K562 (cell line): Measurements from ENCODE around the gene PSMD13. TPM values are rescaled to one million over a fixed set of nuclear protein-coding genes. Genes with fewer than 3 reads are reported as not detected.

Source experiments
- ATAC-seq: fragments of 200-7000 bp; cut with Tn5 transposase; 3 replicates; pipeline ENCODE4 v1.9.1; 2020; ENCODE audit warnings: moderate library complexity
- Bru-seq: library from RNA; stranded (reverse); fragments of 400-500 nt; gene quantifications from one replicate; lab custom pipeline; 2021; lab: Mats Ljungman, UMichigan
- BruChase-seq, 2 experiments: library from RNA; stranded (reverse); fragments of 400-500 nt; gene quantifications; one replicate each; lab custom pipeline; 2021; lab: Mats Ljungman, UMichigan
- BruUV-seq: library from RNA; stranded (reverse); fragments of 400-500 nt; replicated peaks from 2 replicates; lab custom pipeline; 2021; lab: Mats Ljungman, UMichigan
- CTCF ChIA-PET: fragments of 300-600 bp; formaldehyde crosslinking; extraction: SDS; loops from one replicate; lab custom pipeline; 2021; ENCODE audit warnings: low intra/inter-chr PET ratio; lab: Yijun Ruan, JAX
- POLR2A ChIA-PET: fragments of 300-600, 350-650 bp; sonication (Branson Sonifier 250); formaldehyde crosslinking; extraction: SDS; loops from one replicate; lab custom pipeline; 2021; ENCODE audit warnings: antibody characterized with exemption, inconsistent platforms; lab: Yijun Ruan, JAX
- DNase-seq, 4 experiments: peaks; one replicate each; pipeline versions ENCODE4 v3.0.0 to v3.0.0-alpha.2; 2011 to 2018; ENCODE audit warnings: low spot score in 3 of 4, mixed read lengths in 3 of 4; ENCODE audit errors: extremely low read depth in 1 of 4
- FAIRE-seq: peaks from 2 replicates; lab custom pipeline; 2011; peaks lifted over from hg19 to GRCh38; lab: Jason Lieb, UNC
- H2AFZ ChIP-seq: 2 replicates; pipeline ENCODE4 v1.6.0; 2011; ENCODE audit warnings: low read depth, low read length, control low read depth, inconsistent platforms
- H3K27ac ChIP-seq: fragments of 200-600 bp; 3 replicates; pipeline ENCODE4 v1.8.0; 2011; ENCODE audit warnings: low read depth, mild to moderate bottlenecking, control low read depth, inconsistent platforms, low read length, moderate library complexity, mixed read lengths; ENCODE audit errors: extremely low read depth
- H3K27me3 ChIP-seq, 2 experiments: fragments of 300-600 bp in 1 of 2; 2 replicates in 1 of 2; 3 replicates in 1 of 2; pipeline versions ENCODE4 v1.6.0 to v1.8.0; 2011; ENCODE audit warnings: inconsistent platforms in 2 of 2, low read length in 2 of 2, mild to moderate bottlenecking in 1 of 2, mixed read lengths in 1 of 2, moderate library complexity in 1 of 2; ENCODE audit not compliant: control insufficient read depth in 2 of 2, insufficient read depth in 2 of 2
- H3K36me3 ChIP-seq: fragments of 300-600 bp; 3 replicates; pipeline ENCODE4 v1.8.0; 2011; ENCODE audit warnings: mild to moderate bottlenecking, low read length, inconsistent platforms; ENCODE audit not compliant: control insufficient read depth, insufficient read depth
- H3K4me1 ChIP-seq, 2 experiments: fragments of 200-600 bp in 1 of 2; replicated peaks in 1 of 2; 2 replicates in 1 of 2; 3 replicates in 1 of 2; pipeline versions ENCODE4 v1.5.1 to v1.8.0; 2011; ENCODE audit warnings: inconsistent platforms in 2 of 2, low read length in 2 of 2, mild to moderate bottlenecking in 1 of 2, mixed read lengths in 1 of 2, moderate library complexity in 1 of 2; ENCODE audit not compliant: control insufficient read depth in 2 of 2, insufficient read depth in 2 of 2
- H3K4me2 ChIP-seq: 2 replicates; pipeline ENCODE4 v1.6.1; 2011; ENCODE audit warnings: low read length, control low read depth, inconsistent platforms, mixed read lengths; ENCODE audit not compliant: insufficient read depth
- H3K4me3 ChIP-seq: fragments of 200-600 bp; sonication (generic), shearing (Covaris generic); 2 replicates; pipeline ENCODE4 v1.5.1; 2016; ENCODE audit warnings: control low read depth, inconsistent platforms
- H3K79me2 ChIP-seq: fragments of 200-600 bp; 3 replicates; pipeline ENCODE4 v1.8.0; 2011; ENCODE audit warnings: low read length, inconsistent platforms; ENCODE audit not compliant: control insufficient read depth, insufficient read depth
- H3K9ac ChIP-seq, 2 experiments: 2 replicates each; pipeline versions ENCODE4 v1.6.0 to v1.6.1; 2011; ENCODE audit warnings: low read depth in 2 of 2, low read length in 2 of 2, control low read depth in 1 of 2, inconsistent platforms in 1 of 2, mild to moderate bottlenecking in 1 of 2, mixed read lengths in 1 of 2; ENCODE audit not compliant: insufficient read depth in 1 of 2
- H3K9me1 ChIP-seq: one replicate; pipeline ENCODE4 v1.6.0; 2011; ENCODE audit warnings: inconsistent platforms, mild to moderate bottlenecking, low read length, moderate library complexity; ENCODE audit not compliant: control insufficient read depth, insufficient read depth
- H3K9me3 ChIP-seq: replicated peaks from 2 replicates; pipeline ENCODE4 v1.5.1; 2011; ENCODE audit warnings: low read depth, low read length, inconsistent platforms; ENCODE audit not compliant: control insufficient read depth, insufficient read depth
- H4K20me1 ChIP-seq: replicated peaks from 2 replicates; pipeline ENCODE4 v1.6.1; 2011; ENCODE audit warnings: low read length, inconsistent platforms, mixed read lengths; ENCODE audit not compliant: control insufficient read depth, insufficient read depth
- ARHGAP35 ChIP-seq: fragments of 450-650 bp; IDR thresholded peaks from 2 replicates; pipeline ENCODE4 v1.6.1; 2018; ENCODE audit not compliant: partially characterized antibody
- BRD4 ChIP-seq: fragments of 200-600 bp; sonication (generic); IDR thresholded peaks from 2 replicates; pipeline ENCODE4 v1.6.1; 2017; ENCODE audit warnings: inconsistent platforms
- ILK ChIP-seq: fragments of 450-650 bp; IDR thresholded peaks from 2 replicates; pipeline ENCODE4 v1.6.1; 2016; ENCODE audit warnings: missing genetic modification characterization, low read depth, mild to moderate bottlenecking, missing compliant biosample characterization, moderate library complexity, borderline replicate concordance
- NCOA4 ChIP-seq: fragments of 450-650 bp; IDR thresholded peaks from 2 replicates; pipeline ENCODE4 v1.6.1; 2018; ENCODE audit warnings: mild to moderate bottlenecking; ENCODE audit not compliant: partially characterized antibody
- NCOR1 ChIP-seq: fragments of 450-650 bp; IDR thresholded peaks from 2 replicates; pipeline ENCODE4 v1.6.1; 2016; ENCODE audit warnings: mild to moderate bottlenecking, moderate library complexity
- OTX1 ChIP-seq: fragments of 450-650 bp; formaldehyde crosslinking; IDR thresholded peaks from 2 replicates; pipeline ENCODE4 v1.4.0; 2022; ENCODE audit warnings: mild to moderate bottlenecking
- RNF2 ChIP-seq: sonication (generic); IDR thresholded peaks from 2 replicates; pipeline ENCODE4 v1.6.1; 2016
- SP2 ChIP-seq: IDR thresholded peaks from 2 replicates; pipeline ENCODE4 v1.6.1; 2011; ENCODE audit warnings: mild to moderate bottlenecking, low read depth, low read length, moderate library complexity; ENCODE audit not compliant: poor library complexity, severe bottlenecking; ENCODE audit errors: extremely low read depth
- TSC22D4 ChIP-seq: fragments of 450-650 bp; IDR thresholded peaks from 2 replicates; pipeline ENCODE4 v1.6.1; 2016; ENCODE audit warnings: missing genetic modification characterization, missing biosample characterization, control low read depth
- ZNF232 ChIP-seq: sonication (generic); formaldehyde crosslinking; IDR thresholded peaks from 2 replicates; pipeline ENCODE4 v1.8.0; 2022; ENCODE audit warnings: mild to moderate bottlenecking, missing genetic modification reagents
- ZNF3 ChIP-seq: fragments of 250-450 bp; sonication (Bioruptor Pico); IDR thresholded peaks from 2 replicates; pipeline ENCODE4 v1.5.0; 2021; ENCODE audit warnings: mild to moderate bottlenecking, moderate library complexity
- ZNF431 ChIP-seq: sonication (generic); formaldehyde crosslinking; IDR thresholded peaks from 2 replicates; pipeline ENCODE4 v1.8.0; 2022; ENCODE audit warnings: mild to moderate bottlenecking, missing genetic modification reagents
- WGBS: fragments of 100-300 bp; shearing (Covaris generic); methylation state at CpG from one replicate; pipeline ENCODE4 v1.1.6; 2016; ENCODE audit warnings: low coverage, mixed read lengths; ENCODE audit not compliant: insufficient coverage; ENCODE audit errors: missing lambda C conversion rate; 5-methylcytosine and 5-hydroxymethylcytosine counted together
- in situ Hi-C: fragments of 300-500 bp; cut with MboI; formaldehyde crosslinking; loops from 4 replicates; pipeline ENCODE4 v1.15.0; 2018; ENCODE audit warnings: inconsistent platforms, mixed read lengths
- intact Hi-C: fragments of 100-400 bp; cut with micrococcal nuclease; formaldehyde crosslinking; loops from 2 replicates; pipeline ENCODE4 v1.14.2; 2022
- long read RNA-seq, 3 experiments: library from polyadenylated mRNA in 2 of 3; library from RNA in 1 of 3; unstranded in 2 of 3; stranded (forward) in 1 of 3; transcript quantifications; one replicate each; pipeline ENCODE4 v2.0.0, GENCODE V29; 2019 to 2022
- polyA minus RNA-seq, 3 experiments: library from RNA; depleted of rRNA, polyadenylated mRNA; stranded (reverse); fragments of >200 nt; gene quantifications; 2 replicates each; pipeline ENCODE4 v1.2.3, GENCODE V29; 2011
- polyA plus RNA-seq, 8 experiments: library from polyadenylated mRNA; depleted of rRNA in 4 of 8; stranded (reverse) in 5 of 8; unstranded in 3 of 8; fragments of >200 nt; fragmentation: Nextera tagmentation in 2 of 8; fragmentation: Illumina TruSeq in 1 of 8; extraction: Ambion mirVana in 2 of 8; extraction: Trizol in 1 of 8; gene quantifications; 2 replicates each; pipeline versions ENCODE4 v1.2.1 to v1.2.3, GENCODE V29; 2011 to 2014; ENCODE audit warnings: inconsistent platforms in 1 of 8, missing spikeins in 1 of 8
- total RNA-seq, 7 experiments: library from RNA; depleted of rRNA in 6 of 7; stranded (reverse); fragments of >200 nt in 6 of 7; fragmentation: Illumina TruSeq in 2 of 7; extraction: Trizol in 2 of 7; gene quantifications; 2 replicates each; pipeline versions ENCODE4 v1.2.1 to v1.2.3, GENCODE V29; 2011 to 2021; ENCODE audit warnings: low replicate concordance in 1 of 7
- TF ChIP-seq, protein P1 (sequence below): fragments of 250-450 bp; sonication (Bioruptor Pico); IDR thresholded peaks from 2 replicates; pipeline ENCODE4 v1.4.0; 2020; ENCODE audit warnings: mild to moderate bottlenecking

The PSMD13 gene
- 209 and 273 TPM in 2 replicates for total RNA-seq (2011; cell fraction: chromatin; rRNA removed; ENCODE audit: low replicate concordance)
- total RNA-seq (2011; cell fraction: nucleolus; rRNA removed) = 153 and 159 TPM in 2 replicates
- 172 and 176 TPM in 2 replicates for total RNA-seq (2011; cell fraction: nucleoplasm; rRNA removed)
- total RNA-seq (2014; rRNA removed) (279 and 309 TPM in 2 replicates), total RNA-seq (2014; rRNA removed; fragmentation: Illumina TruSeq; extraction: Trizol) (199 and 209 TPM in 2 replicates), total RNA-seq (2015; rRNA removed; fragmentation: Illumina TruSeq; extraction: Trizol) (176 and 185 TPM in 2 replicates), total RNA-seq (2021) (236 and 254 TPM in 2 replicates), polyA plus RNA-seq (2011; rRNA removed) (225 and 267 TPM in 2 replicates), polyA plus RNA-seq (2014; fragmentation: Illumina TruSeq; extraction: Trizol) (225 and 237 TPM in 2 replicates), polyA plus RNA-seq (2014; fragmentation: Nextera tagmentation; extraction: Ambion mirVana) (100 to 1,000 TPM; 370 to 383 TPM), polyA plus RNA-seq (2014; rRNA removed) (292 and 304 TPM in 2 replicates), polyA minus RNA-seq (2011; rRNA and poly(A)+ RNA removed) (144 and 174 TPM in 2 replicates), Bru-seq, nascent RNA (percentile 93 among the genes with signal in this experiment), BruChase-seq, experiment 1, labeled RNA remaining after a 2-hour chase (percentile 96 among the genes with signal in this experiment), BruChase-seq, experiment 2, labeled RNA remaining after a 6-hour chase (percentile 97 among the genes with signal in this experiment)
- 208 and 225 TPM in 2 replicates for polyA plus RNA-seq (2011; cell fraction: cytosol; rRNA removed)
- 238 and 252 TPM in 2 replicates for polyA plus RNA-seq (2011; cell fraction: nucleus; rRNA removed)
- 146 and 216 TPM in 2 replicates for polyA plus RNA-seq (2012)
- 61.1 and 89.0 TPM in 2 replicates for polyA minus RNA-seq (2011; cell fraction: cytosol; rRNA and poly(A)+ RNA removed)
- polyA minus RNA-seq (2011; cell fraction: nucleus; rRNA and poly(A)+ RNA removed) = 54.5 and 75.3 TPM in 2 replicates
- long read RNA-seq, experiment 1, transcript PSMD13-202 (12 exons, 1,489 nt) = minor isoform, 7 of 872 reads
- long read RNA-seq, experiment 1, transcript PSMD13-207 (1 exons, 2,200 nt) = minor isoform, 134 of 872 reads
- long read RNA-seq, experiment 1, transcript PSMD13-204 (12 exons, 1,632 nt) = minor isoform, 6 of 872 reads
- long read RNA-seq, experiment 1, transcript PSMD13-212 (13 exons, 1,991 nt) = major isoform, 668 of 872 reads
- long read RNA-seq, experiment 1, partial matches to known transcripts = 18 of 872 reads
- long read RNA-seq, experiment 1, other reads (novel, unspliced or antisense) = 32 of 872 reads
- long read RNA-seq, experiment 2, transcript PSMD13-212 (13 exons, 1,991 nt) = major isoform, 231 of 320 reads
- long read RNA-seq, experiment 2, transcript PSMD13-207 (1 exons, 2,200 nt) = minor isoform, 7 of 320 reads
- long read RNA-seq, experiment 2, transcript PSMD13-210 (2 exons, 507 nt) = minor isoform, 8 of 320 reads
- long read RNA-seq, experiment 2, partial matches to known transcripts = 29 of 320 reads
- long read RNA-seq, experiment 2, other reads (novel, unspliced or antisense) = 39 of 320 reads
- long read RNA-seq, experiment 3, transcript PSMD13-212 (13 exons, 1,991 nt) = major isoform, 488 of 529 reads
- long read RNA-seq, experiment 3, transcript PSMD13-202 (12 exons, 1,489 nt) = minor isoform, 5 of 529 reads
- long read RNA-seq, experiment 3, partial matches to known transcripts = 3 of 529 reads
- long read RNA-seq, experiment 3, other reads (novel, unspliced or antisense) = 26 of 529 reads

DNA sequence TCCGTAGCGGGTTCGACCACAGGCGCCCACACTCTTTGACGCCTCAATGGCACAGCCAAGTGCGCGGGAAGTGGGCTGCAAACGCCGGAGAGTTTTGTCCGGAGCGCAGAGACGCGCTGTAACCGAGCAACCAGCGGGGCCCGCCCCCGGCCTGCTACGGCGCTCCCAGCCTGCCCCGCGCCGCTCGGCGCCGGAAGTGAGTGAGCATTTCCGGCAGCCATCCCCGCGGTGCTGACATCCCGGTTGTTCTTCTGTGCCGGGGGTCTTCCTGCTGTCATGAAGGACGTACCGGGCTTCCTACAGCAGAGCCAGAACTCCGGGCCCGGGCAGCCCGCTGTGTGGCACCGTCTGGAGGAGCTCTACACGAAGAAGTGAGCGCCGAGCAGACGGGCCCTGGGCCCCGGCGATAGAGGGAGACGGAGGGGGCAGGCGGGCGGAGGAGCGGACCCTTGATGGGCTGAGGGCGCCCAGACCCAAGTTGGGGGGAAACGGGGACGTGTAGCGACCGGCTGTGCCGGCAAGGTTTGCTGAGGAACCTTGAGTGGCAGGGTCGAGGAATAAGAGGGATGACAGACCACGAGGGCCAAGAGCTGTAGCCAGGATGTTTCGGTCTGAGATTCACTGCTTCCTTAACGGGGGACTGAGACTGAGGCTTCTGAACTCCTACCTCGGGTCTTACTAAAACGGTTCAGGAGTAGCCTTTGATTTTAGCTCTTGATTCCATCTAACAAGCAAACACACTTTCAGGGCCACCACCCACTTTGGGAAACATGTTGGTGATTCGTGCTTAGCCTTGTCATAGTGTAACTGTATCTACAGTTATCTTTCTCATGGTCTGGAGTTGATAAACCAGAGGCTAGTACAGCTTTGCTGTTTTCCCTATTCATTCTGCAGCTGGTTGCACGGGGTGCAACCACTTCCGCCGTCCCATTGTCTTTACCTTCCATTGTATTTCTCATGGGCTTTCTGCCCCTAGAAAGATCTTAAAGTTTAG lies at the start of gene PSMD13:
PSMD13 (plus strand) TSS at position 203 of the 994 bp plus-strand sequence; CDS start at position 277, 74 bp downstream.
- in situ Hi-C loops (no loop called here), intact Hi-C loops (loop anchor here (2.0 kb wide), 1 partner anchor 30 kb away; the partner anchor contains the start of genes BET1L and RIC8A)
- Histone ChIP-seq H4K20me1 (peaks cover 10% of the 10 kb centered on the region; the same call in 1 of the 2 replicates), H3K79me2 (peaks cover 60% of the 10 kb centered on the region), H3K9ac (peak within 1 kb of the TSS; percentile 94 to 98), H3K9me1 (no peaks in the 10 kb centered on the region), H3K9me3 (no peaks in the 10 kb centered on the region), H3K4me2 (peak within 1 kb of the TSS; percentile 91), H2AFZ (peak within 1 kb of the TSS; percentile 95), H3K27ac (peak within 1 kb of the TSS; percentile 99), H3K4me1 (peaks cover 19 to 21% of the 10 kb centered on the region in 2 experiments; a peak in 4 of 5 replicates), H3K4me3 (peak within 1 kb of the TSS; percentile 97), H3K27me3 (no peaks in the 10 kb centered on the region), H3K36me3 (peaks cover 40% of the 10 kb centered on the region)
- WGBS = 2% methylated on average over 59 of the region's 62 CpGs
- FAIRE-seq (peak; percentile 88), ATAC-seq (peak; percentile 97), DNase-seq (peak; percentile 88 to 93 (median 90))
- CTCF ChIA-PET = no interaction called here
- POLR2A ChIA-PET = interaction anchor here (0.6 to 1.3 kb wide), 7 partner anchors 10 to 215 kb away, joined by 3 to 8 read pairs (median 4); partner anchors contain the start of genes BET1L and RIC8A
- TSS peak; percentile 64 for BruUV-seq
- TF ChIP-seq ARHGAP35 (no peak), ZNF431 (CRISPR knock-in tag) (peak; percentile 46; the same call in 1 of the 2 replicates), BRD4 (no peak), TSC22D4 (tag) (no peak), ZNF3 (CRISPR knock-in tag) (no peak), NCOR1 (no peak), RNF2 (no peak), SP2 (no peak), ZNF232 (no peak), OTX1 (CRISPR knock-in tag) (no peak), ILK (no peak), NCOA4 (no peak)
- TF ChIP-seq, protein P1, sequence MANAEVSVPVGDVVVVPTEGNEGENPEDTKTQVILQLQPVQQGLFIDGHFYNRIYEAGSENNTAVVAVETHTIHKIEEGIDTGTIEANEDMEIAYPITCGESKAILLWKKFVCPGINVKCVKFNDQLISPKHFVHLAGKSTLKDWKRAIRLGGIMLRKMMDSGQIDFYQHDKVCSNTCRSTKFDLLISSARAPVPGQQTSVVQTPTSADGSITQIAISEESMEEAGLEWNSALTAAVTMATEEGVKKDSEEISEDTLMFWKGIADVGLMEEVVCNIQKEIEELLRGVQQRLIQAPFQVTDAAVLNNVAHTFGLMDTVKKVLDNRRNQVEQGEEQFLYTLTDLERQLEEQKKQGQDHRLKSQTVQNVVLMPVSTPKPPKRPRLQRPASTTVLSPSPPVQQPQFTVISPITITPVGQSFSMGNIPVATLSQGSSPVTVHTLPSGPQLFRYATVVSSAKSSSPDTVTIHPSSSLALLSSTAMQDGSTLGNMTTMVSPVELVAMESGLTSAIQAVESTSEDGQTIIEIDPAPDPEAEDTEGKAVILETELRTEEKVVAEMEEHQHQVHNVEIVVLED = peak; percentile 30; the same call in 1 of the 2 replicates
